Mesodermal cell (in vitro differentiated cells): Measurements from ENCODE around the gene TCHH.
"Not testable (repeated sequence)": the region's sequence is repeated elsewhere in the genome, so short reads cannot be mapped to it uniquely, and the experiment has no call there.

Experiments
- H3K27ac ChIP-seq: 2 replicates; pipeline ENCODE4 v1.7.0; 2013; ENCODE audit warnings: mild to moderate bottlenecking, low read depth, low read length, moderate library complexity; ENCODE audit not compliant: severe bottlenecking
- H3K36me3 ChIP-seq: 2 replicates; pipeline ENCODE4 v1.7.1; 2013; ENCODE audit warnings: mild to moderate bottlenecking, low read length, moderate library complexity; ENCODE audit not compliant: control insufficient read depth, insufficient read depth
- H3K4me1 ChIP-seq: one replicate; pipeline ENCODE4 v1.7.1; 2013; ENCODE audit warnings: mild to moderate bottlenecking, low read length; ENCODE audit not compliant: insufficient read depth, control insufficient read depth, poor library complexity, severe bottlenecking
- H3K4me3 ChIP-seq: 2 replicates; pipeline ENCODE4 v1.7.0; 2013; ENCODE audit warnings: low read length, control low read depth, mild to moderate bottlenecking; ENCODE audit not compliant: insufficient read depth, poor library complexity, severe bottlenecking; ENCODE audit errors: extremely low read depth
- H3K9me3 ChIP-seq: 2 replicates; pipeline ENCODE4 v1.7.1; 2013; ENCODE audit warnings: mild to moderate bottlenecking, low read length, moderate library complexity; ENCODE audit not compliant: control insufficient read depth
- WGBS, 2 experiments: methylation state at CpG; one replicate each; pipeline ENCODE4 v1.1.5; 2013; ENCODE audit warnings: missing lambda C conversion rate in 2 of 2; ENCODE audit not compliant: insufficient coverage in 2 of 2; 5-methylcytosine and 5-hydroxymethylcytosine counted together

Gene TCHH

DNA sequence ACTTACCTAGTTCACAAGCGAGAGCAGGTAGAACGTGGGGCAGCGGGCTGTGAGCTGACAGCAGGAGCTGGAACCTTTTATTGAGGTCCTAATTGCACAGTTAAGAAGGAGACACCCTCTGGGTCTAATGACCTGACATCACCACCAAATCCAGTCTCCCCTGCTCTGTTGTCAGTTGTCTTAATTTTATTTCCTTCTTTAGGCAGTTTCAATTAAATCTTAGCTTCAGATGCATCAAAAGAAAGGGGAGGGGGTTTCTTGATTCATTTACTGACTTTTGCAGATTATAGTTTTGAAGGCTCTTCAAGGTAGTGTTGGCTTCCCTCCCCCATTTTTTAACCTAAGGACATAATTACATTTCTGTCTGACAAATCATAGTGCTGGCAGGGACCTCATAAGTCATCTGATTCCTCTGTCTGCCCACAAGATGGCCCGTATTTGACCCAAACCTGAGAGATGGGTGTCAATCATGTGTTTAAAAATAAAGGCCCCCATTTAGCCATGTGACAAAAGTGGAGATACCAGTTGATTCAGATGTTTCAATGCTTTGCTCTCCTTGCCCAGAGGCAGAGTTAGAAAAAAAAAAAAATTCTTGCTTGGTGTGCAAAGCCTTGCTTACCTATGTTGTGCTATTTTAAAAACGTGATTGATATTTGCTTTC, 26.1 kb downstream of the TCHH start, which contains the start of gene TCHHL1:
Gene TCHHL1, minus strand, starts transcription at position 51 of the 661 bp plus-strand sequence. CDS start 921 bp downstream, outside the sequence.
- WGBS, 2 experiments, result 66 to 67% methylated on average over 4 of the region's 5 CpGs

DNA sequence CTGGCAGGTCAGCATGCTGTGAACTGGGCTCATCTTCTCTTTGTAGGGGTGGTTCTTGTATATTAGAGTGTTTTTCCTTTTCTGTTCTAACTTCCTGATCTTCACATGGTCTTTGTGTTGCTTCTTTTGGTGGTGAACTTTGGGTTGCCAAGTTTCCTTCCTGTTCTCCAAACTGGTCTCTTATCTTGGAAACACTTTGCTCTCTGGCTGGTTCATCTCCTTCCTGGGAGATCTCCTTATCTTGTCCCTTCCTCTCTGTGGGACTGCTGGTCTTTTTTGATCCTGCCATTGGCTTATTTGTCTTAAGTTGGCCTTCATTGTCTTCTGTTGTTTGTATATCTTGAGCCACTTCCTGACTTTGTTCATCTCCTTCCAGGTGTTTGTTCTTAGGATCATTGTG, 28.5 kb downstream of the TCHH start:
- H3K27ac ChIP-seq, result no peak overlapping the region
- no peaks in the 10 kb centered on the region for H3K4me1 ChIP-seq
- no peaks in the 10 kb centered on the region for H3K9me3 ChIP-seq
- no peak overlapping the region for H3K4me3 ChIP-seq
- H3K36me3 ChIP-seq, result no peaks in the 10 kb centered on the region

More for the DNA sequence above, 26.1 kb downstream of the TCHH start, which contains the start of gene TCHHL1:
- Histone ChIP-seq H3K36me3 (no peaks in the 10 kb centered on the region), H3K4me3 (no peak within 1 kb of the TSS), H3K27ac (no peak within 1 kb of the TSS), H3K9me3 (no peaks in the 10 kb centered on the region), H3K4me1 (no peaks in the 10 kb centered on the region)

DNA sequence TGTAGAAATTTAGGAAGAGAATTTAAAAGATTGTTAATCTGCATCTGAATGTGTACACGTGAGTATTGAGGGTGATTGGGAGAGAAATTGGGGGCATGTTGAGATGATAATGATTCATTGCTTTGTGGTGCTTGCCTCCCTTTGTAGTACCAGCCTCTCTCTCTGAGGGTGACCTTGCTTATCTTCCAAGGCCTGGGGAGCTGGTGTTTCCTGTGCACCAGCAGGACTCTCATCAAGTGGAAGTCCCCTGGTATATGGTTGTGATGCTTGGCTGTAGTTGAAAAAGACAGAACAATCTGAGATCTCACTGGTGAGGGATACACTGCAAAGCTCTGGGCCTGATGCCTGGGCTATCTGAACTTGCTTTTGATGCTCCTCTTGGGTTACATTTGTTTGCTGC, 30.4 kb downstream of the TCHH start:
- WGBS, 2 experiments, result 29 to 33% methylated on average over 1 of the region's 1 CpG
- Histone ChIP-seq H3K36me3 (no peaks in the 10 kb centered on the region), H3K9me3 (no peaks in the 10 kb centered on the region), H3K27ac (no peak overlapping the region), H3K4me3 (no peak overlapping the region), H3K4me1 (no peaks in the 10 kb centered on the region)

DNA sequence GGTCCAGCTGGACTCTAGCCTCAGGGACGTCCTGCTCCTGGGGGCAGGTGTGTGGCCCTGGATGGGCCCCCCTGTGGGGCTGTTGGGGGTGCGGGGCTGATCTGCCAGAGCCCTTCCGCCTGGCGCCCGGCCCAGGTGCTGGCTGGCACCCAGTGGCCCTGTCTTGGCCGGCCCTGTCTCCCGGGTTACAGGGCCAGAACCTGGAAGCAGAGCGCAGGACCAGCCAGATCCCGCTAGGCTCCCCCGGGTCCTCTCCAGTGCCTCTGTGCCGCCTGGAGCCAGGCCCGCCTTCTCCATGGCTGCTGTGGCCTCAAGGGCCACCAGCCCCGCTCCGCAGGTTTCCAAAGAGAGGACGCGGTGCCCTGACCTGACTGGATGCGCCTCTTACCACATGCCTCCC, 34.2 kb downstream of the TCHH start:
- H3K36me3 ChIP-seq, H3K4me3 ChIP-seq, H3K4me1 ChIP-seq, H3K9me3 ChIP-seq, H3K27ac ChIP-seq: not testable (repeated sequence)
- 83 to 87% methylated on average over 10 to 15 of the region's 17 CpGs for WGBS, 2 experiments

DNA sequence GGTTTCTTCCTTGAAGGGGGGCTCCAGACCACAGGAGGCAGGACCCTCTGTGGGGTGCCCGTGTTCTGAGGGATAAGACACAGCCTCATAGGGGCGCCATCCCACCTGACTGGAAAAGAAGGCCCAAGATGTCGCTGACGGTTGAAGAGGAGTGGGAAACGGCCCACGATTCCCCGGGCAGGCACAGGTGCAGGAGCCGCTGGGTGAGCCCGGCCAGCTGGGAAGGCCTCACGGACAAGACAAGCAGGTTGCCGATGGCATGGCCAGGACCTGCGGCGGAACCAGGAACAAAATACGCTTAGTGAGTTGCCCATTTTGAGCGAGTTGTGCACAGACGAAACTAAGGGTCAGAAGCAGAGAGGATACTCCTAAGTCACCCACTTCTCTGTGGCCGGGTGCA, 34.8 kb downstream of the TCHH start:
- H3K9me3 ChIP-seq, H3K4me3 ChIP-seq, H3K27ac ChIP-seq, H3K36me3 ChIP-seq, H3K4me1 ChIP-seq: not testable (repeated sequence)
- 90 to 93% methylated on average over 8 to 11 of the region's 17 CpGs for WGBS, 2 experiments

DNA sequence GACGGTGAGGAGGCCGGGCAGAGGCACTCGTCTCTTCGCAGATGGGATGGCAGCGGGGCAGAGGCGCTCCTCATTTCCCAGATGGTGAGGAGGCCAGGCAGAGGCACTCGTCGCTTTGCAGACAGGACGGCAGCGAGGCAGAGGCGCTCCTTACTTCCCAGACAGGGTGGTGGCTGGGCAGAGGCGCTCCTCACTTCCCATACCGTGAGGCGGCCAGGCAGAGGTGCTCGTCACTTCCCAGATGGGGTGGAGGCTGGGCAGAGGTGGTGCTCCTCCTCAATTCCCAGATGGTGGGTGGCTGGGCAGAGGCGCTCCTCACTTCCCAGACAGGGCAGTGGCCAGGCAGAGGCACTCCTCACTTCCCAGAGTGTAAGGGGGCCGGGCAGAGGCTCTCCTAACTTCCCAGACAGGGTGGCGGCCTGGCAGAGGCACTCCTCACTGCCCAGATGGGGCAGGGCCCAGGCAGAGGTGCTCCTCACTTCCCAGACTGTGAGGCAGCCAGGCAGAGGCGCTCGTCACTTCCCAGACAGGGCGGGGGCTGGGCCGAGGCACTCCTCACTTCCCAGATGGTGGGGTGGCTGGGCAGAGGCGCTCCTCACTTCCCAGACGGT, 36.3 kb downstream of the TCHH start:
- Histone ChIP-seq H3K36me3 (no peaks in the 10 kb centered on the region), H3K9me3 (no peaks in the 10 kb centered on the region), H3K4me1 (no peaks in the 10 kb centered on the region), H3K27ac (no peak overlapping the region), H3K4me3 (no peak overlapping the region)
- WGBS, 2 experiments, result 80 to 89% methylated on average over 17 to 18 of the region's 24 CpGs

DNA sequence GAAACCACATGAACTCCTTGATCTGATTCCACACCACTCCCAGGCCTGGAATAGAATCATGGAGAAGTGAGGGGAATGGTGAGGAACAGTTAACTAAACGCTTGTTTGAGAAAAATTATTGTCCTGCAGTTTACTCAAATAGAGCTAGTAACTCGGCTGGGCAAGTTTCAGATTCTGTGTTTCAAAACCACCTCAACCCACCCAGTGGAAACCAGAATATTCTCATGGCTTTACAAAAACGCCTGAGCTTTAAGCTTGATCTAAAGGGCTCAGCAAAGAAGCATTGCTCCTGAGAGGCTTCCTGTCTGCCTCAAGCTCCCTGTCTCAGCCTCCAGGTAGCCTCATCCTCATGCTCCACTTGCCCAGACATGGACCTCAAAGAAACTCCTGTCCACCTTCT, 42.9 kb downstream of the TCHH start:
- 68 to 85% methylated on average over 3 of the region's 3 CpGs for WGBS, 2 experiments
- Histone ChIP-seq H3K9me3 (no peaks in the 10 kb centered on the region), H3K36me3 (no peaks in the 10 kb centered on the region), H3K27ac (no peak overlapping the region), H3K4me1 (no peaks in the 10 kb centered on the region), H3K4me3 (no peak overlapping the region)

DNA sequence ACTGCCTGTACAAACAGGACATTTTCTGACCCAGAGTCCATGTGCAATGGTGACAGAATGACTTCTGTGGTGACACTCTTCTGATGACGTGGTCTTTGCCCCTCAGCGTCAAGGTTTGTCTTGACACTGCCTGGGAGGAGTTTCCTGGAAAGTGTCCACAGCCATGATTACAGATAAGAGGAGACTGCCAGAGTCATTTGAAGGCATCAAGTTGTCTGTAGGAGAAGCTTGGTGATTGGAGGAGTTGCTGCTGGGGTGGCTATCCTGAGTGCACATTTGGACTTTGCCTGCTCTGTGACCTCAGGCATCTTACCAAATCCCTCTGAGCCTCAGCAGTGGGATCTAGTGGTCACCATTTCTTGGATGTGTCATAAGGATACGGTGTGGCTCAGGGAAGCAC, 44.1 kb downstream of the TCHH start:
- Histone ChIP-seq H3K9me3 (no peaks in the 10 kb centered on the region), H3K36me3 (no peaks in the 10 kb centered on the region), H3K4me3 (no peak overlapping the region), H3K27ac (no peak overlapping the region), H3K4me1 (no peaks in the 10 kb centered on the region)
- 92 to 94% methylated on average over 2 to 3 of the region's 3 CpGs for WGBS, 2 experiments

DNA sequence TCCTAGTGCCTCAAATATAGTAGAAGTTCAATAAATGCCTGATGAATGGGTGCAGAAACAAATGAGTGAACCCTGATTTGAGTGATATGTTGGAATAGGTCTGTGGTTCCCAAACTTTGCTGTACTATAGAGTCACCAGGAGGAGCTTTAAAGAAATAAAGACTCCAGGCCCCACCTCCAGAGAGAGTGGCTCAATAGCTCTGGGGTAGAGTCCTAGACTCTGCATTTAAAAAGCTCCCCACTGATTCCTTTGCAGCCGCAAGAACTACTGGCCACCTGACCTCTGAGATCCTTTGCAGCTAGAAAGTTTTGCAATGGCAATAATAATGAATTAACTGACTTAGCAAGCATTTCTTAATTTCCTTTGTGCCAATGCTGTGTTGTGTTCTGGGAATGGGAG, 47.3 kb downstream of the TCHH start:
- Histone ChIP-seq H3K4me1 (no peaks in the 10 kb centered on the region), H3K27ac (no peak overlapping the region), H3K36me3 (no peaks in the 10 kb centered on the region), H3K9me3 (no peaks in the 10 kb centered on the region), H3K4me3 (no peak overlapping the region)
- WGBS, 2 experiments, result 40% methylated on average over 1 of the region's 1 CpG; no CpG with 5 or more reads in 1 of the 2 experiments

DNA sequence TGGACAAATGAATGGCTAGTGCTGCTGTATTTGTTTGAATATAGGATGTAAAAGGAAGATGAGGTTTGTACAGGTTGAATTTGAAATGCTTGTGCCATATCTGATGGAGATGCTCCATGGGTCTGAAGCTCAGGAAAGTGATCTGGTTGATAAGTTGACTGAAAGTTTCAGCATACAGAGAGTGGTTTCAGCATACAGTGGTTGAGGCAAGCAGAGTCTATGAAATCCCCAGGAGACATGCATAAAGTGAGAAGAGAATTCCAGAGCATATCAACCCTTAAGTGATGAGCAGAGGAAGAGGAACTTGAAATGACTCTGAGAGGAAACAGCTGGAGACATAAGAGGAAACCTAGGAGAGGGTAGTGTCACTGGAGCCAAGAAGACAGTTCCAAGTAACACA, 48.1 kb downstream of the TCHH start:
- H3K9me3 ChIP-seq, result no peaks in the 10 kb centered on the region
- no peak overlapping the region for H3K4me3 ChIP-seq
- H3K4me1 ChIP-seq, result no peaks in the 10 kb centered on the region
- no peaks in the 10 kb centered on the region for H3K36me3 ChIP-seq
- H3K27ac ChIP-seq, result no peak overlapping the region

DNA sequence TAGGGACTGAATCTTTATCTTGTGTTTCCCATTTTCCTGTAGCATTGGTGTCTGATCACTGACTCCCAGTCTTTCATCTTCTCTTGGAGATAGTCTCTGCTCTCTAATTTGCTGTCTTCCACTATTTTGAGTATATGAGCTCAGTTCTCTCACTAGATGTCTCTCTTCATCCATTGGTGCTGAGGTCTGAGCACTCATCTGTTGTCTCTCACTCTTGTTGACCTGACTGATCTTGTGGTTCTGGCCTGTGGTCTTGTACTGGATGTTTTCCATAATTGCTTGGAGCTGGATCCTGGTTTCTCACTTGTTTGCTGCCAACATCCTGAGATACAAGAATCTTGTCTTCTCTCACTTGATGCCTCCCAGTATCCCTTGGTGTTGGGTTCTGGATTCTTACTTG, 53.3 kb downstream of the TCHH start:
- H3K36me3 ChIP-seq, result no peaks in the 10 kb centered on the region
- H3K9me3 ChIP-seq, result no peaks in the 10 kb centered on the region
- H3K4me3 ChIP-seq, result no peak overlapping the region
- no peaks in the 10 kb centered on the region for H3K4me1 ChIP-seq
- H3K27ac ChIP-seq, result no peak overlapping the region
